GM12878 (cell line): Measurements from ENCODE around the gene ITPKA.

Experiments used
- NR2C2 ChIP-seq: IDR thresholded peaks from 2 replicates; pipeline ENCODE4 v1.6.1; 2011; ENCODE audit warnings: borderline replicate concordance, low read depth; ENCODE audit not compliant: control insufficient read depth, insufficient read length
- POLR2A ChIP-seq: IDR thresholded peaks from 2 replicates; pipeline ENCODE4 v1.6.1; 2011; ENCODE audit warnings: low read depth, mild to moderate bottlenecking, low read length
- ZNF217 ChIP-seq: fragments of 450-650 bp; IDR thresholded peaks from 2 replicates; pipeline ENCODE4 v1.6.1; 2017; ENCODE audit warnings: antibody characterized with exemption, mild to moderate bottlenecking

DNA sequence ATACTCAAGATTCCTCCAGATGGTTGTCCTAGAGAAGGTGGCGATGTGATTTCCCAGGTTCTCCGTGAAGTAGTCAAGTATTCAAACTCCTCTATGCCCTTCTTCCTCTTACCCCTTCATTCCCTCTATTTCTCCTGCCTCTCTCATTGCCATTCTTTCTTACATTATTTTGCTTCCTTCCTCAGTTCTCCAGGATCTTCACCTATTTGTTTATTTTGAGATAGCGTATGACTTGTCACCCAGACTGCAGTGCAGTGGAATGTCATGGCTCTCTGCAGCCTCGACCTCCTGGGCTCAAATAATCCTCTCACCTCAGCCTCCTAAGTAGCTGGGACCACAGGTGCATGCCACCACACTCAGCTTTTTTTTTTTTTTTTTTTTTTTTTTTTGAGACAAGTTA is 1.8 kb upstream of the ITPKA start:
- TF ChIP-seq ZNF217 (no peak), POLR2A (no peak), NR2C2 (no peak)
